ENCODE results near the gene NTN5. TPM values are rescaled to one million over a fixed set of nuclear protein-coding genes. Genes with fewer than 3 reads are reported as not detected.
"Not testable (repeated sequence)": the region's sequence is repeated elsewhere in the genome, so short reads cannot be mapped to it uniquely, and the experiment has no call there.

NTN5 gene
- total RNA-seq, 6 donors from 2014 or later: 0.57 to 3.1 (median 1.0) TPM; not detected in 1

DNA sequence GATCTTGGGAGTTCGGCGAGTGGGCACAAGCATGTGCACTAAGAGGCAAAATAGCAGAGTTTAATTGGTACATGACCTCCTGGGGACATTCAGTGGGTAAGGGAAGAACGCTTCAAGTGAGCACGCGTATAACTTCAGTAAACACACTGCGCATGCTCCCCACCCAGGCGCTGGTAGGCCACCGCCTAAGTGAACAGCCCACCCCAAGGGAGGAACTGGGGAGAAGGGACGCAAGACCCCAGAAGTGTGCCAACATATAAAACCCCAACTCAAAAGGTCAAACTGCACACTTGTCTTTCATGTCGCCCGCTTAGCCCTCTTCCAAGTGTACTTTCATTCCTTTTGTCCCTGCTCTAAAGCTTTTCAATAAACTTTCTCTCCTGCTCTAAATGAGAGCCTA lies 10.5 kb upstream of the NTN5 start:
- whole genome bisulfite sequencing, 2 donors: 48 to 51% methylated on average over 11 of the region's 11 CpGs
- H3K27ac ChIP-seq: peak overlapping the region in 1 of 4 donors; percentile 23

DNA sequence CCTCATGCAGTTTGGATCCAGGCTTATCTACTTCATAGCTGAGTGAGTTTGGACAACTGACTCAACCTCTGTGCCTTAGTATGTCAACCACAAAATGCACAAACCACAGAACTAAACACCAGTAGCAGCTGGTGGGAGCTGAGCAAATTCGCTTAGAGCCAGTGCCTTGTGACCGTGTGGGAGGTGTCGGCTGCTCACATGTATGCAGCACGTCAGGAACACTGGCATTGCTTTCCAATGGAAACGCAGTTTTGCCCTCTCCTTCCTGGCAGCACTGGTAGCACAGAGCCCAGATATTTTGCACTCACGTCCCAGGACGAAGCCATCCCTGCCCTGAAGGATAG lies 8.3 kb upstream of the NTN5 start:
- Histone ChIP-seq H3K27me3 (no peaks in the 10 kb centered on the region), H3K36me3 (no peaks in the 10 kb centered on the region), H3K4me3 (no peak overlapping the region), H3K4me1 (peaks cover 0 to 9% (median 6%) of the 10 kb centered on the region in 4 donors), H3K9me3 (no peaks in the 10 kb centered on the region), H3K27ac (no peak overlapping the region)
- WGBS, 2 donors: 85 to 93% methylated on average over 5 to 7 of the region's 7 CpGs
- no peak for TF ChIP-seq EP300 (IDR thresholded peaks at IDR 0.05)
- TF ChIP-seq, protein P1, sequence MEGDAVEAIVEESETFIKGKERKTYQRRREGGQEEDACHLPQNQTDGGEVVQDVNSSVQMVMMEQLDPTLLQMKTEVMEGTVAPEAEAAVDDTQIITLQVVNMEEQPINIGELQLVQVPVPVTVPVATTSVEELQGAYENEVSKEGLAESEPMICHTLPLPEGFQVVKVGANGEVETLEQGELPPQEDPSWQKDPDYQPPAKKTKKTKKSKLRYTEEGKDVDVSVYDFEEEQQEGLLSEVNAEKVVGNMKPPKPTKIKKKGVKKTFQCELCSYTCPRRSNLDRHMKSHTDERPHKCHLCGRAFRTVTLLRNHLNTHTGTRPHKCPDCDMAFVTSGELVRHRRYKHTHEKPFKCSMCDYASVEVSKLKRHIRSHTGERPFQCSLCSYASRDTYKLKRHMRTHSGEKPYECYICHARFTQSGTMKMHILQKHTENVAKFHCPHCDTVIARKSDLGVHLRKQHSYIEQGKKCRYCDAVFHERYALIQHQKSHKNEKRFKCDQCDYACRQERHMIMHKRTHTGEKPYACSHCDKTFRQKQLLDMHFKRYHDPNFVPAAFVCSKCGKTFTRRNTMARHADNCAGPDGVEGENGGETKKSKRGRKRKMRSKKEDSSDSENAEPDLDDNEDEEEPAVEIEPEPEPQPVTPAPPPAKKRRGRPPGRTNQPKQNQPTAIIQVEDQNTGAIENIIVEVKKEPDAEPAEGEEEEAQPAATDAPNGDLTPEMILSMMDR (IDR thresholded peaks at IDR 0.05): no peak
- TF ChIP-seq POLR2AphosphoS5 (IDR thresholded peaks at IDR 0.05): no peak
- no peak for TF ChIP-seq POLR2A (IDR thresholded peaks at IDR 0.05)
- DNase-seq (no peak), ATAC-seq (ENCODE audit: low FRiP score in 2 of 2) (peak in 1 of 2 donors; percentile 43)

More for the DNA sequence above, 10.5 kb upstream of the NTN5 start:
- Histone ChIP-seq H3K4me3 (peak overlapping the region in 1 of 4 donors; percentile 29), H3K9me3 (no peaks in the 10 kb centered on the region), H3K4me1 (peaks cover 0 to 9% (median 4%) of the 10 kb centered on the region in 4 donors), H3K27me3 (no peaks in the 10 kb centered on the region), H3K36me3 (no peaks in the 10 kb centered on the region)
- DNase-seq (peak; percentile 32 to 57), ATAC-seq (ENCODE audit: low FRiP score in 2 of 2) (peak in 1 of 2 donors; percentile 64)
- TF ChIP-seq EP300 (IDR thresholded peaks at IDR 0.05): no peak
- TF ChIP-seq POLR2AphosphoS5 (IDR thresholded peaks at IDR 0.05): no peak
- TF ChIP-seq, protein P1 (IDR thresholded peaks at IDR 0.05): no peak
- no peak for TF ChIP-seq POLR2A (IDR thresholded peaks at IDR 0.05)

DNA sequence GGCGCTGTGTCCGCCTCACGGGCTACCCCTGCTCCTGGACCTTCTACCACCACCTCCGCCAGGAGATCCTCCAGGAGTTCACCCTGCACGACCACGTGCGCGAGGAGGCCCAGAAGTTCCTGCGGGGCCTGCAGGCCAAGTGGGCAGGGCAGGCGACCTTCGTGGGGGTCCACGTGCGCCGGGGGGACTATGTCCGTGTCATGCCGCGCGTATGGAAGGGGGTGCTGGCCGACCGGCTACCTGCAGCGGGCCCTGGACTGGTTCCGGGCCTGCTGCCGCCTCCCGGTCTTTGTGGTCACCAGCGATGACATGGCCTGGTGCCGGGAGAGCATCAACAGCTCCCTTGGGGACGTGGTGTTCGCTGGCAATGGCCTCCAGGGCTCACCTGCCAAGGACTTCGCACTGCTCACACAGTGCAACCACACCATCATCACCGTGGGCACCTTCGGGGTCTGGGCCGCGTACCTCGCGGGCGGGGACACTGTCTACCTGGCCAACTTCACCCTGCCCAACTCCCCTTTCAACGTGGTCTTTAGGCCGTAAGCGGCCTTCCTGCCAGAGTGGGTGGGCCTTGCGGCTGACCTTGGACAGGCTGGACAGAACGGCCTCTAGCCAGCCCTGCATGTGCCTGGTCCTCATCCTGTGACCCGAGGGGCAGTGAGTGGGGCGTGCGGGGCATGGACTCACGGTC lies 7.8 kb upstream of the NTN5 start:
- TF ChIP-seq EP300 (IDR thresholded peaks at IDR 0.05): no peak
- TF ChIP-seq POLR2AphosphoS5 (IDR thresholded peaks at IDR 0.05): no peak
- TF ChIP-seq, protein P1 (IDR thresholded peaks at IDR 0.05): no peak
- TF ChIP-seq POLR2A (IDR thresholded peaks at IDR 0.05): no peak
- ATAC-seq (ENCODE audit: low FRiP score in 2 of 2): no peak
- Histone ChIP-seq H3K4me3 (no peak overlapping the region), H3K9me3 (no peaks in the 10 kb centered on the region), H3K27ac (no peak overlapping the region), H3K36me3 (no peaks in the 10 kb centered on the region), H3K4me1 (peaks cover 2 to 12% (median 8%) of the 10 kb centered on the region in 4 donors), H3K27me3 (no peaks in the 10 kb centered on the region)
- 92 to 99% methylated on average over 17 to 26 of the region's 45 CpGs for WGBS, 2 donors
- DNase-seq: peak in 1 of 2 donors; percentile 83

DNA sequence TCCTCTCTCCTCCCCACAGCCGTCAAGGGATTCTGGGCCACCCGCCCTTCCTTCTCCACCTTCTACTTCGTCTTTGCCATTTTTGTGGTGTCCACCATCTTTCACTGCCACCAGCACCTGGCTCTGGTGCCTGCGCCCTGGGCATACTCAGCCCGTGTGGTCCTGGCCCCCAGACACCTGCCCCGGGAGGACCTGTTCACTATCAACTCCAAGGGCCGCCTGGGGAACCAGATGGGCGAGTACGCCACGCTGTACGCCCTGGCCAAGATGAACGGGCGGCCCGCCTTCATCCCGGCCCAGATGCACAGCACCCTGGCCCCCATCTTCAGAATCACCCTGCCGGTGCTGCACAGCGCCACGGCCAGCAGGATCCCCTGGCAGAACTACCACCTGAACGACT lies 7.2 kb upstream of the NTN5 start:
- not testable (repeated sequence) for H3K4me3 ChIP-seq, H3K9me3 ChIP-seq, H3K27ac ChIP-seq, H3K27me3 ChIP-seq, H3K36me3 ChIP-seq
- 91 to 92% methylated on average over 8 to 11 of the region's 19 CpGs for WGBS, 2 donors
- peak in 1 of 2 donors; percentile 51 for DNase-seq
- ATAC-seq (ENCODE audit: low FRiP score in 2 of 2): peak in 1 of 2 donors; percentile 3
- peaks cover 7 to 17% (median 13%) of the 10 kb centered on the region in 4 donors for H3K4me1 ChIP-seq

DNA sequence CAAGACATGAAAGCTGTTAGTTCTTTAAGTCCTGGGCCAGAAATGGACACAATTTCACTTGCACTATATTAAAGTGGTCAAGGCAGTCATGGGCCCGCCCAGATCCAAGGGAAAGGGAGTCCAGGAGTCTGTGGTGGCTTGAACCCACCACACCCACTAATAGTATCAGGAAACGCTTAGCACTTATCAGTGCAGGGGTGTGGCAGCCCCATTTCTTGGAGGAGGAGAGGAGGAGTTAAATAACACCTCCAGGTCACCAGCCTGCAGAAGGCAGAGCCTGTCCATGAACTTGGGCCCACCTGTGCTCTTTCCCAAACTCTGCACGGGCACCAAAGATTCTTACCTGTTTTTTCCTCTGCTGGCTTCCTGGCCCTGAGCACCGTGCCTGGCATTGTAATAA lies 5.4 kb upstream of the NTN5 start:
- no peak for DNase-seq
- H3K4me1 ChIP-seq: peaks cover 8 to 12% (median 8%) of the 10 kb centered on the region in 4 donors
- H3K36me3 ChIP-seq: no peaks in the 10 kb centered on the region
- TF ChIP-seq POLR2AphosphoS5 (IDR thresholded peaks at IDR 0.05) (no peak), EP300 (IDR thresholded peaks at IDR 0.05) (no peak), POLR2A (IDR thresholded peaks at IDR 0.05) (no peak)
- TF ChIP-seq, protein P1 (IDR thresholded peaks at IDR 0.05): no peak
- no peaks in the 10 kb centered on the region for H3K9me3 ChIP-seq
- no peak overlapping the region for H3K27ac ChIP-seq
- no peaks in the 10 kb centered on the region for H3K27me3 ChIP-seq
- ATAC-seq (ENCODE audit: low FRiP score in 2 of 2): no peak
- no peak overlapping the region for H3K4me3 ChIP-seq
- WGBS, 2 donors: 59 to 71% methylated on average over 4 of the region's 4 CpGs

All from upper lobe of left lung (tissue), 6 donors.